ENCODE data around the gene REPS2. TPM values are rescaled to one million over a fixed set of nuclear protein-coding genes. Genes with fewer than 3 reads are reported as not detected.
"Not testable (repeated sequence)": the region's sequence is repeated elsewhere in the genome, so short reads cannot be mapped to it uniquely, and the experiment has no call there.

The REPS2 gene
- total RNA-seq, 1 donor from 2014 or later, result 17.9 TPM

DNA sequence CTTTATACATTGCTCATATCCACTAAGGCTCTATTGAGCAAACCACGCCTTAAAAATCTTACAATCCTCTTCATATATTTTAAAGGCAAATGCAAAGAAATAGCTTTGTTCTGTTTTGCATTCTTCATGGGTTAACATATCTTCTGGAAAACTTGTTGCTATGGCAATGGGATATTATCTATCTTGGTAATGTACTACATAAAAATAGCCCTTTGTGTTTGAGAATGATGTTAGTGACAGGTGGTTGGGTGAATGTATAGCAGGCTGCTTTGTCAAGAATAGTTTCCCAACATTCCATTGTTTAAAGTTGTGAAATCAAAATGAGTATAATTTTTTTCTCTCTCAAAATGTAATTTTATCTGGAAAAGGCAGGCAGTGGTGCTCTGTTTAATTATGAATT lies 16.8 kb downstream of the REPS2 start:
- DNase-seq (ENCODE audit: low spot score), result no peak

- not testable (repeated sequence) for DNase-seq (ENCODE audit: low spot score)
Measured at GRCh38 chrX:16964976-16965375, 18.5 kb downstream of the REPS2 start.

DNA sequence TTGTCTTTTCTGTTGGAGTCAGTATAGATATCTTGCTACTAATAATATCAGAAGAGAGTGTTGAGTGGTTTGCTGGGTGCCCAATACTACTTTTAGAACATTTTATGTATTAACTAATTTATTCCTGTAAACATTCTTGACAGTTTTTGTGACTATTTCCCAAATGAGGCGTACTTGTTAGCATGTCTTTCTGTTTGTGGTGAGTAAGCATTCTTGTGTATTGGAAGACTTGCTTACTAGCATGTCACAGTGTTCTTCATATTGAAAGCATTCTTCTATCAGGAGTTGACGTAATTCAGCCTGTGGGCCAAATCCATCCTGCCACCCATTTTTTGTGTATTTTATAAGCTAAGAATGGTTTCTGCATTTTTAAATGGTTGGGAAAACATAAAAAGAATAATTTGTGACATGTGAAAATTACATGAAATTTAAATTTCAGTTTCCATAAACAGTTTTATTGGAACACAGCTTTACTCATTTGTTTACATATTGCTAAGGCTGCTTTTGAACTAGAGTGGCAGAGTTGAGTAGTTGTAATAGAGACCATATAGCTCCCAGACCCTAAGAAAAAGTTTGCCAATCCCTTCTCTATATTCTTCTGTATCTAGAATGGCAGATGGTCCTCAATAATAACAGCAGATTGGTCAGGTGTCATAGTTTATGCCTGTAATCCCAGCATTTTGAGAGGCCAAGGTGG lies 20.4 kb downstream of the REPS2 start:
- DNase-seq (ENCODE audit: low spot score), result no peak

GRCh38 chrX:16968753-16969152 lies 22.3 kb downstream of the REPS2 start:
- not testable (repeated sequence) for DNase-seq (ENCODE audit: low spot score)

- DNase-seq (ENCODE audit: low spot score), result no peak
Measured at GRCh38 chrX:16970977-16971376, 24.5 kb downstream of the REPS2 start.

GRCh38 chrX:16971694-16972093 lies 25.2 kb downstream of the REPS2 start:
- no peak for DNase-seq (ENCODE audit: low spot score)

DNA sequence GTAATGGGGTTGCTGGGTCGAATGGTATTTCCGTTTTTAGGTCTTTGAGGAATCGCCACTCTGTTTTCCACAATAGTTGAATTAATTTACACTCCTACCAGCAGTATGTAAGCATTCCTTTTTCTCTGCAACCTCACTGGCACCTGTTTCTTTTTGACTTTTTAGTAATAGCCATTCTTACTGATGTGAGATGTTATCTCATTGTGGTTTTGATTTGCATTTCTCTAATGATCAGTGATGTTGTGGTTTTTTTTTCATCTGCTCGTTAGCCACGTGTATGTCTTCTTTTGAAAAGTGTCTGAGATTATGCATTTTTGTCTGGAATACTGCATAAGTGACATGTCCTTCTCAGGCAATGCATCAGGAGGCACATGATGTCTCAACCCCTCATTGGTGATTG lies 28.8 kb downstream of the REPS2 start:
- no peak for DNase-seq (ENCODE audit: low spot score)

DNA sequence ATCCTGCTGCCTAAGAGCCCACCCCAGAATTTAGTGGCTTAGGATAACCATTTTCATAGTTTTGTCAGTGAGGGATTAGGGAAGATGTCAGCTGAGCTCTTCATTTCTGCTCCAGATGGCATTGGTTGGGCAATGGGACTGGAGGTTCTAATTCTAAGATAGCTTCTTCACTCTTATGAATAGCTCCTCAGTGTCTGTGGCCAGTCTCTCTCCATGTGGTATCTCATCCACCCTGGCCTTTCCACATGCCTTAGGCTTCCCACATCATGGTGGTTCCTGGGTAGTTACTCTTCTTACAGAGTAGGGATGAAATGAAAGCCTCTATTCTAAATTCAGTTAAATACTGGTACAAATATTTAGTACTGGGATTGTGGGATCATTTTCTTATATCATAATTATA lies 31.3 kb downstream of the REPS2 start:
- DNase-seq (ENCODE audit: low spot score), result no peak

GRCh38 chrX:16978193-16978984 lies 31.9 kb downstream of the REPS2 start:
- DNase-seq (ENCODE audit: low spot score), result no peak

DNA sequence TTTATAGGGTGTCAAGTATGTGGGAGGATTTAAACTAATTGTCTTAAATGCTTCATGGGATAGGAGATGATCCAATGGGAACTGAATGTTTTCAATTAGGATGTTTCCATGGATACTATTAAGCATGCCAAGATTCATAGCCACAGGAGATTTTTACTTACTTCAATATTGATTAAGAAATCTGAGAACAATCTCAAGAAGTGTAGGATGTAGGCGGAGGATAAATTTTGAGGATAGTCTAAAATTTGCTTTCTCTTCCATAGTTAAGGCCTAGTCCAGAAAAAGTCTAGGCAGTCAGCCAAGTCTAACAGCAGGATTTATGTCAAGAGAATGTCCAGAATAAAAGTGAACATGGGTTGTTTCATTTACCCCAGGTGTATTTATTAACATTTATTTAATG lies 32.8 kb downstream of the REPS2 start:
- no peak for DNase-seq (ENCODE audit: low spot score)

DNA sequence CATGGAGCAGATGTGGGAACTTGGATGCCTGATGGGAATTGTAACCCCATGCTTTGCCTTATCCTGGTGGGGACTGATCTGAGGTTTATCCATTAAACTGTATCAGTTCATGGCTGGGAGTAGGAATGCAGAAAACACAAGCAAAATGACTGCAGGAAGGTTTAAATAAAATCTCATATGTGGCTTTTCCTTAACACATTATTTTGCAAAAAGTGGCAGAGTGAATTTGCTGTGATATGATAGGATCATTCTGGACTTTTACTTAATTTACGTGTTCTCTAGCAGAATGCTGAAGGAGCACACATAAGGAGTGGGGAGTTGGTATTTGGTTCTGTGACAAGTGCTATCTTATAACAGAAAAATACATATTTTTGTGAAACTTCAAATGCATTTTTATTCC lies 34.8 kb downstream of the REPS2 start:
- no peak for DNase-seq (ENCODE audit: low spot score)

GRCh38 chrX:16981980-16982379 lies 35.5 kb downstream of the REPS2 start:
- DNase-seq (ENCODE audit: low spot score), result no peak

- no peak for DNase-seq (ENCODE audit: low spot score)
Measured at GRCh38 chrX:16983051-16983450, 36.6 kb downstream of the REPS2 start.

DNA sequence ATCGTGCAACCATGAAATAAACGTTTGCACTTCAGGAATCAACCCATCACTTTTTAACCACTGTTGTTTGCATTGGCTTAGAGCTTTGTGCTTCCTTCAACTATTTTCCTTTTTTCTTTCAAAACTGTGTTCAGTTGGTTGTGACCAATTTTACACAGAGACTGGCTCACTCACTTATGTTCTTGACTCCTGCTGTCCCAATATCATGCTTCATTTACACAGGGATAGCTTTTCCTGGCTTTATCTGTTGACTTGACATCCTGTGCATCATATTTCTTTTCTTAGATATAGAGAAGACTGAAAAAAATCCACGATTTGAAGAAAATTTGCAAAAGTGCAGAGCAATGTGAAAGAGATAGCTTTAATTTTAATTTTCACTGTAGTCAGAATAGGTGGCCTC lies 38.8 kb downstream of the REPS2 start:
- DNase-seq (ENCODE audit: low spot score), result no peak

DNA sequence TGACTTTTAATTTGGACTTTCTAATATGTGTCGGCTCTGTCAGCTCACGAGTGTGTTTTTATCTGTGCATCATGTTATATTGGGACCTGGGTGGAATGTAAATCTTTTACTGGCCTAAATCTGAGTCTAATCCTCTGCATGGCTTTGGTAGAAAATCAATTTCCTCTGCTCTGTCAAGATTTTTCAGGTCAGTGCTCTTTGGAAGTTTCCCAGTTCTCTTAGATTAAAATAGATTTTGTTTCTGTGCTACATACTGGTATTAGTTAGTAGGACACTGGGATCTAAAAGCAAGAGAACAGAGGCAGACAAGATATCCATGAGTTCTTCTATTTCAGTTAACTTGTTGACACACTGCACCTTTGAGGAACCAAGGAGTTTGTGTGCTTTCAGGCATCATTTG lies 39.7 kb downstream of the REPS2 start:
- DNase-seq (ENCODE audit: low spot score), result no peak

GRCh38 chrX:16989750-16990149 lies 43.3 kb downstream of the REPS2 start:
- DNase-seq (ENCODE audit: low spot score), result no peak

- DNase-seq (ENCODE audit: low spot score), result no peak
Measured at GRCh38 chrX:16990839-16991238, 44.4 kb downstream of the REPS2 start.

DNA sequence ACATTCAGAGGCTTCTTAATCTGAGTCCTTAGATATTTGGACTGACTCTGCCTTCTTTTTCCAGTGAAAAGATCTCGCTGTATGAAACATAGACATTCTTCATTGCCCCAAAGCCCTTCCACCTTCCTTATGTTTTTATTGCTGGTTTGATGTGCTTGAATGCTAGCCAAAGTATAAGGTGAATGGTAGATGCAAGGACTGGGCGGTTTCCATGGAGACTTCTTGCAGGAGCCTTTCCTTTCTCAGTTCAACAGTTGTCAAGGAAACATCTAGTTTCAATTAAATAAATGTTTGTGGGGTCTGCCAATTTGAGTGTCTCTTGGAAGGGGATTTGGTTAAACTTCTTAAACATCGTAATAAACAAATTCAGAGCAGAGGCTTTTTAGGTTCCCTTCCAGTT lies 46.0 kb downstream of the REPS2 start:
- DNase-seq (ENCODE audit: low spot score), result no peak

GRCh38 chrX:16992951-16993350 lies 46.5 kb downstream of the REPS2 start:
- no peak for DNase-seq (ENCODE audit: low spot score)

DNA sequence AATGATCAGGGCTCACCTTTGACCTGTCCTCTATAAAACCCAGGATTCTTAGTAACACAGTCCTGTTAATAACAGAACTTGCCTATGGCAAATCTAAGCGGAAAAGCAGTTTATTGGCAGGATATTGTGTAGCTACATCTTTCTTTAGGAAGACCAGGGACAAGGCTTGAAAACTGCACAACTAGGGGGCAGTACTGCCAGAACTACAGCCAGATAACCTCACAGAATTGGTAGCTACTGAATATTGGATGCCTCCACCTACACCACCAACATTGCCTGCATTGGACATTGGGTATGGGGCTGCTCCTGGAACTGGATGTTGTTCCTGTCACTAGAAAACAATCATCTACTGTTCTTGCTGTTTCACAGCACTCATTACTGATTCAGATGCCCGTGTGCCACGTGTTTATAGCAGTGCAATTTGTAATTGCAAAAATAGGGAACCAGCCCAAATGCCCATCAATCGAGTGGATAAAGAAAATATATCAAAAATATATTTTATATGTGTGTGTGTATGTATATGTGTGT lies 47.4 kb downstream of the REPS2 start:
- DNase-seq (ENCODE audit: low spot score), result no peak

GRCh38 chrX:16994736-16995135 lies 48.3 kb downstream of the REPS2 start:
- no peak for DNase-seq (ENCODE audit: low spot score)

DNA sequence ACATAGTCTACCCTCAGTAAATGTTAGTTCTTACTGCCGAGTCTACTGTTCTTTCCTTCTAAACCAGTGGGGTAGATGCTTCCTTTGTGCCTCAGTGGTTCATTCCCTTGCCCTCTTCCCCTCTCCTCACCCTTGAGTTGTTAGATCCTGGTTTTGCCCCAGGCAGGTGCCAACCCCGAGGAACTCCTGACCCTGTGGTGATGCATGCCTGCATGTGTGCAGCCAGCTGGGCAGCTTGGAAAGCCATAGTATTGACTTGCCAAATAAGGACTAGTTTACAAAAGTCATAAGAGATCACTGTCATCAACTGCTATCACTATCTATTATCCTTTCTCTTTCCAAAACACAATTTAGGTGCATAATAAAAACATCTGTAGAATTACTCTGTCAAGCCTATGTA lies 50.9 kb downstream of the REPS2 start:
- no peak for DNase-seq (ENCODE audit: low spot score)

GRCh38 chrX:16999275-16999674 lies 52.8 kb downstream of the REPS2 start:
- DNase-seq (ENCODE audit: low spot score), result no peak

Measured in mucosa of gallbladder (tissue), 1 donor.